Fibroblast of lung (primary cell): ENCODE results near the gene PAX3. TPM values are rescaled to one million over a fixed set of nuclear protein-coding genes. Genes with fewer than 3 reads are reported as not detected.

ENCODE experiments used
- DNase-seq, 2 donors: peaks; one replicate each; pipeline versions ENCODE4 v3.0.0 to v3.0.0-alpha.2; 2010; ENCODE audit warnings: low read depth in 2 of 2
- H2AFZ ChIP-seq: 2 replicates; pipeline ENCODE4 v1.5.1; 2012; ENCODE audit warnings: low read length, control low read depth, inconsistent platforms
- H3K27ac ChIP-seq: 2 replicates; pipeline ENCODE4 v1.5.1; 2011; ENCODE audit warnings: low read length, control low read depth; ENCODE audit not compliant: insufficient read depth
- H3K27me3 ChIP-seq: 2 replicates; pipeline ENCODE4 v1.5.1; 2011; ENCODE audit warnings: mild to moderate bottlenecking, low read length; ENCODE audit not compliant: control insufficient read depth, insufficient read depth
- H3K36me3 ChIP-seq: 2 replicates; pipeline ENCODE4 v1.5.1; 2011; ENCODE audit warnings: low read length; ENCODE audit not compliant: control insufficient read depth, insufficient read depth
- H3K4me1 ChIP-seq: 2 replicates; pipeline ENCODE4 v1.5.1; 2011; ENCODE audit warnings: low read length; ENCODE audit not compliant: control insufficient read depth, insufficient read depth; ENCODE audit errors: extremely low read depth
- H3K4me2 ChIP-seq: 2 replicates; pipeline ENCODE4 v1.5.1; 2011; ENCODE audit warnings: low read length, control low read depth; ENCODE audit not compliant: insufficient read depth; ENCODE audit errors: extremely low read depth
- H3K4me3 ChIP-seq, 4 experiments: fragments of 200-600 bp in 1 of 4; sonication (generic) in 1 of 4; replicated peaks in 1 of 4; 2 replicates each; pipeline ENCODE4 v1.5.1; 2011 to 2016; ENCODE audit warnings: low read length in 4 of 4, low read depth in 3 of 4, mild to moderate bottlenecking in 3 of 4, control low read depth in 2 of 4, inconsistent platforms in 1 of 4, mixed read lengths in 1 of 4; ENCODE audit not compliant: insufficient read depth in 1 of 4; ENCODE audit errors: control extremely low read depth in 1 of 4
- H3K79me2 ChIP-seq: 2 replicates; pipeline ENCODE4 v1.5.1; 2012; ENCODE audit warnings: mild to moderate bottlenecking, low read length, inconsistent platforms; ENCODE audit not compliant: control insufficient read depth, insufficient read depth
- H3K9ac ChIP-seq: 2 replicates; pipeline ENCODE4 v1.5.1; 2011; ENCODE audit warnings: mild to moderate bottlenecking, low read length, control low read depth; ENCODE audit not compliant: insufficient read depth
- H3K9me3 ChIP-seq: 2 replicates; pipeline ENCODE4 v1.5.1; 2012; ENCODE audit warnings: low read depth, low read length; ENCODE audit not compliant: control insufficient read depth, insufficient read depth
- H4K20me1 ChIP-seq: 2 replicates; pipeline ENCODE4 v1.5.1; 2011; ENCODE audit warnings: low read length; ENCODE audit not compliant: control insufficient read depth, insufficient read depth; ENCODE audit errors: extremely low read depth
- EZH2 ChIP-seq: IDR thresholded peaks from 2 replicates; pipeline ENCODE4 v1.5.1; 2012; ENCODE audit warnings: low read length, control low read depth, mild to moderate bottlenecking; ENCODE audit errors: missing control alignments
- polyA plus RNA-seq, 2 donors: library from polyadenylated mRNA; depleted of rRNA in 1 of 2; stranded (reverse) in 1 of 2; unstranded in 1 of 2; fragments of >200 nt; gene quantifications; 2 replicates each; pipeline ENCODE4 v1.2.1, GENCODE V29; 2011 to 2012; ENCODE audit warnings: missing spikeins in 1 of 2
- total RNA-seq: library from RNA; depleted of rRNA; stranded (reverse); fragments of >200 nt; gene quantifications from 2 replicates; pipeline ENCODE4 v1.2.1, GENCODE V29; 2014
- TF ChIP-seq, protein P1 (sequence below), 2 donors: IDR thresholded peaks in 1 of 2; conservative IDR thresholded peaks in 1 of 2; 1 replicate in 1 of 2; 2 replicates in 1 of 2; pipeline ENCODE4 v1.5.1; 2011 to 2012; ENCODE audit warnings: low read length in 2 of 2, control low read depth in 1 of 2, inconsistent platforms in 1 of 2, low read depth in 1 of 2, mild to moderate bottlenecking in 1 of 2

Gene PAX3
- total and polyA plus RNA-seq, 2 donors (not counting 1 experiment from before 2014, with no cell fraction given), result not detected

GRCh38 chr2:222297600-222297935, 1.2 kb downstream of the PAX3 start:
- Histone ChIP-seq H2AFZ (no peak overlapping the region), H3K27me3 (peaks cover 92% of the 10 kb centered on the region), H3K9ac (no peak overlapping the region), H3K4me2 (no peak overlapping the region), H3K36me3 (no peaks in the 10 kb centered on the region), H3K4me1 (peaks cover 2% of the 10 kb centered on the region), H4K20me1 (no peaks in the 10 kb centered on the region), H3K79me2 (no peaks in the 10 kb centered on the region), H3K9me3 (no peaks in the 10 kb centered on the region), H3K27ac (no peak overlapping the region), H3K4me3 (no peak overlapping the region)
- no peak for TF ChIP-seq EZH2
- TF ChIP-seq, protein P1, sequence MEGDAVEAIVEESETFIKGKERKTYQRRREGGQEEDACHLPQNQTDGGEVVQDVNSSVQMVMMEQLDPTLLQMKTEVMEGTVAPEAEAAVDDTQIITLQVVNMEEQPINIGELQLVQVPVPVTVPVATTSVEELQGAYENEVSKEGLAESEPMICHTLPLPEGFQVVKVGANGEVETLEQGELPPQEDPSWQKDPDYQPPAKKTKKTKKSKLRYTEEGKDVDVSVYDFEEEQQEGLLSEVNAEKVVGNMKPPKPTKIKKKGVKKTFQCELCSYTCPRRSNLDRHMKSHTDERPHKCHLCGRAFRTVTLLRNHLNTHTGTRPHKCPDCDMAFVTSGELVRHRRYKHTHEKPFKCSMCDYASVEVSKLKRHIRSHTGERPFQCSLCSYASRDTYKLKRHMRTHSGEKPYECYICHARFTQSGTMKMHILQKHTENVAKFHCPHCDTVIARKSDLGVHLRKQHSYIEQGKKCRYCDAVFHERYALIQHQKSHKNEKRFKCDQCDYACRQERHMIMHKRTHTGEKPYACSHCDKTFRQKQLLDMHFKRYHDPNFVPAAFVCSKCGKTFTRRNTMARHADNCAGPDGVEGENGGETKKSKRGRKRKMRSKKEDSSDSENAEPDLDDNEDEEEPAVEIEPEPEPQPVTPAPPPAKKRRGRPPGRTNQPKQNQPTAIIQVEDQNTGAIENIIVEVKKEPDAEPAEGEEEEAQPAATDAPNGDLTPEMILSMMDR (conservative IDR thresholded peaks at IDR 0.05 in 1 of 2, IDR thresholded peaks at IDR 0.05 in 1 of 2; ENCODE audit: low read depth in 1 of 2, low read length in 2 of 2), result no peak
- no peak for DNase-seq

DNA sequence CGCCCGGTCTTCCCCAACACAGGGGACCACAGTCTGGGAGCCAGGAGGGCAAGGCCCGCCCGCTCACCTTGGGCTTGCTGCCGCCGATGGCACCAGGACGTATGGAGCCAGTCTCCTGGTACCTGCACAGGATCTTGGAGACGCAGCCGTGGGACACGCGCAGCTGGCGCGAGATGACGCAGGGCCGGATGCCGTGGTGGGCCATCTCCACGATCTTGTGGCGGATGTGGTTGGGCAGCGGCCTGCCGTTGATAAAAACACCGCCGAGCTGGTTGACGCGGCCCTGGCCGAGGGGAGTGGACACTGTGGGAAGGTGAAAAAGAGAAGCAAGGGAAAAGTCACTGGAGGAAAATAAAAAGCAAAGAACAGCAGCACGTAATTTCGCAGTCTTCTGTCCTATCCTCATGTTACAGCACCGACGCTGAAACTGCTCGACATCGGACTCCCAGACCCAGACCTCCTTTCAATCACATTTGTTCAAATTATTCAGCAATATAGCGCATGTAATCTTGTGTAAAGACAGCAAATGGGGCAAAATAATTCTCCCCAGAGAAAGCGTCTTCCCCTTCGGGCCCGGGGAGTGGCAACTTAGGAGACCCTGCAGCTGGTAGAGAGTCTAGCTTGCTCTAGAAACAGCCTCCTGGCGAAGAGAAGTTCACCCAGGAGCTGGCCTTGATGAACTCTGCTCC, 1.7 kb downstream of the PAX3 start:
- Histone ChIP-seq H3K79me2 (no peaks in the 10 kb centered on the region), H3K27ac (no peak overlapping the region), H3K4me3 (no peak overlapping the region), H3K4me1 (peaks cover 2% of the 10 kb centered on the region), H3K27me3 (peaks cover 92% of the 10 kb centered on the region), H3K36me3 (no peaks in the 10 kb centered on the region), H2AFZ (no peak overlapping the region), H3K9me3 (no peaks in the 10 kb centered on the region), H4K20me1 (no peaks in the 10 kb centered on the region), H3K4me2 (no peak overlapping the region), H3K9ac (no peak overlapping the region)
- DNase-seq, result peak in 1 of 2 donors; percentile 82
- TF ChIP-seq EZH2, result peak; percentile 23
- TF ChIP-seq, protein P1 (conservative IDR thresholded peaks at IDR 0.05 in 1 of 2, IDR thresholded peaks at IDR 0.05 in 1 of 2; ENCODE audit: low read depth in 1 of 2, low read length in 2 of 2), result no peak

GRCh38 chr2:222296311-222296741, 2.5 kb downstream of the PAX3 start:
- H3K9me3 ChIP-seq, result no peaks in the 10 kb centered on the region
- peaks cover 89% of the 10 kb centered on the region for H3K27me3 ChIP-seq
- no peak for TF ChIP-seq EZH2
- TF ChIP-seq, protein P1 (conservative IDR thresholded peaks at IDR 0.05 in 1 of 2, IDR thresholded peaks at IDR 0.05 in 1 of 2; ENCODE audit: low read depth in 1 of 2, low read length in 2 of 2), result no peak
- H3K36me3 ChIP-seq, result no peaks in the 10 kb centered on the region
- DNase-seq, result peak in 1 of 2 donors; percentile 26
- H4K20me1 ChIP-seq, result no peaks in the 10 kb centered on the region
- peaks cover 2% of the 10 kb centered on the region for H3K4me1 ChIP-seq
- peak overlapping the region in 3 of 4 experiments; percentile 37 to 53 (median 39) for H3K4me3 ChIP-seq
- H3K4me2 ChIP-seq, result peak overlapping the region; percentile 13
- no peak overlapping the region for H3K27ac ChIP-seq
- H2AFZ ChIP-seq, result no peak overlapping the region
- H3K9ac ChIP-seq, result no peak overlapping the region
- H3K79me2 ChIP-seq, result no peaks in the 10 kb centered on the region
